Cortex of kidney (tissue), 1 donor: ENCODE results near the gene GPHN.
"Not testable (repeated sequence)": the region's sequence is repeated elsewhere in the genome, so short reads cannot be mapped to it uniquely, and the experiment has no call there.

ENCODE experiments used
- DNase-seq: peaks from one replicate; lab custom pipeline; 2025; lab: John Stamatoyannopoulos, UW

Gene GPHN

DNA sequence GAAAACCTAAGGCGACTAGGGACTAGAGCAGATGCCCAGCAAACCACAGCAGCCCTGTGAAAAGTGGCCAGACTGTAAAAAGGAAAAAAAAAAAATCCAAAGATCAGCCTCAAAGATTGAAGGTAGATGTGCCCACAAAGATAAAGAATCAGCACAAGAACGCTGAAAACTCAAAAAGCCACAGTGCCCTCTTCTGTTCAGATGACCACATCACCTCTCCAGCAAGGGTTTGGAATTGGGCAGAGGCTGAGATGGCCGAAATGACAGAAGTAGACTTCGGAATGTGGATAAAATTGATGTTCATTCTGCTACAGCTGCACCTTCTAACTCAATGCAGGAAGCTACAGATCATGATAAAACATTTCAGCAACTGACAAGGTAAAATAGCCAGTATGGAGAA, 154.4 kb downstream of the GPHN start:
- no peak for DNase-seq

DNA sequence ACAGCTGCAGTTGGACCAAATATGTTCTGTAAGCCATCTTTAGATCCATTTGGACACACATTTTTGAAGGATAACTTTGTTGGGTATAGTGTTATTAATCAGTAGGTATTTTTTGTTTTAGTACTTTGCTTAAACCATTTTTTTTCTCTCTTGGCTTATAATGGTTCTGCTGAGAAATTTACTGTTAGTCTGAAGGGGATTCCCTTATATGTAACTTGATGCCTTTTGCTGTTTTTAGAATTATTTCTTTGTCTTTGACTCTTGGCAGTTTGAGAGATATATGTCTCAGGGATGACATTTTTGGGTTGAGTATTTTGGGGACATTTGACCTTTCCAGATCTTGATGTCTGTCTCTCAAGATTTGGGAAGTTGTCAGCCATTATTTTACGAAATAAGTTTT, 169.8 kb downstream of the GPHN start:
- DNase-seq: no peak

DNA sequence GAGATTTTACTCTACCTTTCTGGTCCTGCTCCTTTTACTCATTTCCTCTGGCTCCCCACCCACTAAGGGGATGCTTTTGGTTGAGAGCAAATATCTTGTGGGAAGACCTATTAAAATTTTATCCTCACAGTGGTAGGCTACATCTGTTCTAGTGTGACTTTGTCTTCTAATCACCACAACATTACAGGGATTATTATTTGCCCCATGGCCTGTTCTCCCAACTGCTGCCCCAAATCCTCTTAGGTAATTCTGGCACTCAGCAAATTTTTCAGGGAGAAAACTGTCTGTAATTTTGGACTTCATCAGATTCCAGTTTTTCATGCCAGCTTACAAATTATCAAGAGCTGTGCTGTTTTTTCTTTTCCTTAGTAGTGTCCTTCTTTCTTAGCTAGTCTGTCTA, 172.3 kb downstream of the GPHN start:
- DNase-seq: no peak

- DNase-seq: no peak
Observed at GRCh38 chr14:66696326-66696725, 188.4 kb downstream of the GPHN start.

DNA sequence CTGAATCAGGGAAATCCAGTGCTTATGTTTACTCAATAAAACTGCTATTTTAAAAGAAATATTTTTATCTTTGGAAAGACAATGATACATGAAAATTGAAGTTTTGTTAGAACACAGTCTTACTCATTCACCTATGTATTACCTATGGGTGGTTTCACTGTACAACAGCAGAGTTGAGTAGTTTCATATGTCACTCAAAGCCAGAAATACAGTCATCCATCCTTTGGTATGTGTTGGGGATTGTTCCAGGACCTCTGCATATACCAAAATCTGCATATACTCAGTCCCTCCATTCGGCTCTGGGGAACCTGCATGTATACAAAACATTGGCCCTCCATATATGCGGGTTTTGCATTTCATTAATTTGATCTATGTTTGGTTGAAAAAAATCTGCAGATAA, 190.6 kb downstream of the GPHN start:
- DNase-seq: no peak

DNA sequence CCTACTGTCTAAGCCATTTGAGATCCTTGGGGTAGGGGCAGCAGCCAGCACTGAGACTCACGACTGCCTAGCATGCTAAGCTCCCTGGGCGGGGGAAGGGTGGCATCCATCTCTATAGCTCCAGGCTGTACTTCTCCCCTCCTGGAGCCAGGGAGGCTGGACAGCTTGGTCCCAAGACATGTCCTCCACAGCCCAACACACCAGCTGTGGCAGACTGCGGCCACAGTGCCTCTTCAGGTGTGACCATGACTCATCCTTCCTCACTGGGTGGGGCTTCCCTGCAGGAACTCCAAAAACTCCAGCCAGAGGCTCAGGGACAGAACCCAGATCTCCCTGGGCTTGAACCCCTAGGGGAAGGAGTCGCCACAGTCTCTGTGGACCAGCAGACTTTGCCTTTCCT, 193.9 kb downstream of the GPHN start:
- DNase-seq: no peak

DNA sequence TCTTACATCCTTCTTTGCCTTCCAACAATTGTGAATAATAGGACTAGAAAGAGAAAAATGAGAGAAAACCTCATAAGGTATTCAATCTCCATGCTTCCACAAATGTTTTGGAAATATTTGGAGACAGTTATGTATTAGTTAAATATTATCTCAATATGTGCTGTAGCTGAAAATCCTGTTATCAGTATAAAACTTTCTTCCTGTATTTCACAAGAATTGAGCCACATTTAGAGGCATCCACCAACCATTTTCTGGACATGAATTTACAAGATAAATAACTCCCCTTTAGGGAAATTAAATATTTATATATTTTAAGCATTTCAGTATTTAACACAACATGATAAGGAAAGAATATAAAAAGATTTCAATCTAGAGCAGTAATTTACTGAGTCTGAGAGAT, 200.3 kb downstream of the GPHN start:
- DNase-seq: no peak

- DNase-seq: no peak
Observed at GRCh38 chr14:66709291-66709690, 201.3 kb downstream of the GPHN start.

- not testable (repeated sequence) for DNase-seq
Observed at GRCh38 chr14:66714291-66714690, 206.3 kb downstream of the GPHN start.

GRCh38 chr14:66715313-66715712, 207.4 kb downstream of the GPHN start:
- not testable (repeated sequence) for DNase-seq

- no peak for DNase-seq
Observed at GRCh38 chr14:66716227-66716626, 208.3 kb downstream of the GPHN start.

DNA sequence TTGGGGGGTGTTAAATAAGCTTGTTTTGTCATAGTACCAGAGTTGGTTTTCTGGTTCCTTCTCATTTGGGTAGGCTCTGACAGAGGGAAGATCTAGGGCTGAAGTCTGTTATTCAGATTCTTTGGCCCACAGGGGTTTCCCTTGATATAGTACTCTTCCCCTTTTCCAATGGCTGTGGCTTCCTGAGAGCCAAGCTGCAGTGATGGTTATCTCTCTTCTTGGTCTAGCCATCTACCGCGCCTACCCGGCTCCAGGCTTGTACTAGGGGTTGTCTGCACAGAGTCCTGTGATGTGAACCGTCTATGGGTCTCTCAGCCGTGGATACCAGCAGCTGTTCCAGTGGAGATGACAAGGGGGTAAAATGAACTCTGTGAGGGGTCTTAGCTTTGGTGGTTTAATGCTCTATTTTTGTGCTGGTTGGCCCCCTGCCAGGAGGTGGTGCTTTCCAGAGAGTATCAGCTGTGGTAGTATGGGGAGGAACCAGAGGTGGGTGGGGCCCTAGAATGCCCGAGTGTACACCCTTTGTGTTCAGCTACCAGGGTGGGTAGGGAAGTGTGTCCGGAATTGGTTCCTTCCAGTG, 209.7 kb downstream of the GPHN start:
- DNase-seq: no peak

GRCh38 chr14:66724996-66725395, 217.0 kb downstream of the GPHN start:
- no peak for DNase-seq

- not testable (repeated sequence) for DNase-seq
Observed at GRCh38 chr14:66731298-66731697, 223.4 kb downstream of the GPHN start.

DNA sequence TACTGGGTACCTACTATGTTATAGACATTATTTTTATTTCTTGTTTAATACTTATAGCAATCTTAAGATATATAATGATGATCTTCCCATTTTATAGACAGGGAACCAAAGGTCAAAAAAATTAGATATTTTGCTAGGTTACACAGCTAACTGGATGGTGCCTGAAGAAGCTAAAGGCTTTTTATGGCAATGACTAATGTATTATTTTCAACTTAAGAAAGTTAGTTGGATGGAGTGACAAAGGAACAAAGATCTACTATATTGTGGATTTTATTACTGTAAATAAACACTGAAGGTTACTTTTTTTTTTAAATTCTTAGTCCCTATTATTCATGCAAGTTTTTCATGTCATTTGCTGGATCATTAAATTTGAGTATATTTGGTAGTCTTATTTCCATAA, 227.9 kb downstream of the GPHN start:
- no peak for DNase-seq

DNA sequence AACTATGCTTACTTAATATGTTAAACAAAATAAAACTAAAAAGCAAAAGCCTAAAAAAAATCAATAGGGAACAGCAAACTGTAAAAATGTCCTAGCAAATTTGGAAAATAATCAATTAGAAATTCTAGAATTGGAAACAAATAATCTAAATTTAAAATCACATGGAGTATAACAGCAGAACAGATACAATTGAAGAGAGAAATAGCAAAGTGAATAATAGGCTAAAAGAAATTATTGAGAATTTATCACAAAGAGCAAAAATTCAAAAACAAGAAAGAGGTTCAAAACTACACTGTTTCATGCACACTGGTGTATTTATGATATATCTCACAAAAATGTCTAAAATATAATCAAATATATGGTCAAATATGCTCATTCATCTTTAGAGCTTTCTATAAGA, 231.9 kb downstream of the GPHN start:
- no peak for DNase-seq

- DNase-seq: no peak
Observed at GRCh38 chr14:66745078-66745477, 237.1 kb downstream of the GPHN start.

DNA sequence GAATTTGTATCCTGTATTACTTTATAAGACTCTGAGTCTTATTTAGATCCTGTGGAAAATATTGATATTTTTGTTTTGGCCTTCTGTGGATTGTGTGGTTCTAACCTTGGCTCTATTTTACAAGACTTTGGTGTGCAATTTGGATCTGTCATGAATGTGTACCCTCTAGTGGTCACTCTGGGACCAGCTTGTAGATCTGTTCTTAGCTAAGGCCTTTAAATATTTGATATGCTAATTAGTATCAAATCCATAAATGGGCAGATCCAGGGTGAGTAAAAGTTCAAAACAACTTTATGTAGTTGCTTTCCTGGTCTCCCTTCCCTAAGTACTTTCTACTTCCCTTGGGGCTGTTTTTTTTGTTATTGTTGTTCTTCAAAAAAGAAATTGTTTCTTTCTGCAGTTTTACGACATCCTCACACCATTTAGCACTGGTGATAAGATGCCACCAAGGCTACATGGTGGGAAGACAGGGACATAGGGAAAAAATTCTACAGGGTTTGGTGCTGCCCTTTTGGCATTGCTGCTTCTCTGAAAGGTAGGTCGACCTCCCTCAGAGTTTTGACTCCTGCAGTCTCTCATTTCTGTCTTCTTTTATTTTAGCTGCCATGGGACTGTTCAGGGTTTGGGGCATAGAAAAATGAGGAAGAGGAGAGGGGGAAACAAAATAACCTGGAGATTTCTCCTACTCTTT, 238.5 kb downstream of the GPHN start:
- DNase-seq: no peak

DNA sequence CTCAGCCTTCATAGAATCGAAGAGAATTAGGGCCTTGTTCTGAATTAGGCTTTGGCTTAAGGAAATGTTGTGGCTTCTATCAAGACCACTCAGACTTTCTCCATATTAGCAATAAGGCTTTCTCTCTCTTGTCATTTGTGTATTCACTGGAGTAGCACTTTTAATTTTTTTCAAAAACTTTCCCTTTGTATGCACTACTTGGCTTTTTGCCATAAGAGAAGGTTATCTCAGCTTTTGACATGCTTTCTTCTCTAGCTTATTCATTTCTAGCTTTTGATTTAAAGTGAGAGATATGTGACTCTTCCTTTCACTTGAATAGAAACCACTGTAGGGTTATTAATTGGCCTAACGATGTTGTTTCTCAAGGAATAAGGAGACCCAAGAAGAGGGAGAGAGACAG, 244.2 kb downstream of the GPHN start:
- DNase-seq: no peak

DNA sequence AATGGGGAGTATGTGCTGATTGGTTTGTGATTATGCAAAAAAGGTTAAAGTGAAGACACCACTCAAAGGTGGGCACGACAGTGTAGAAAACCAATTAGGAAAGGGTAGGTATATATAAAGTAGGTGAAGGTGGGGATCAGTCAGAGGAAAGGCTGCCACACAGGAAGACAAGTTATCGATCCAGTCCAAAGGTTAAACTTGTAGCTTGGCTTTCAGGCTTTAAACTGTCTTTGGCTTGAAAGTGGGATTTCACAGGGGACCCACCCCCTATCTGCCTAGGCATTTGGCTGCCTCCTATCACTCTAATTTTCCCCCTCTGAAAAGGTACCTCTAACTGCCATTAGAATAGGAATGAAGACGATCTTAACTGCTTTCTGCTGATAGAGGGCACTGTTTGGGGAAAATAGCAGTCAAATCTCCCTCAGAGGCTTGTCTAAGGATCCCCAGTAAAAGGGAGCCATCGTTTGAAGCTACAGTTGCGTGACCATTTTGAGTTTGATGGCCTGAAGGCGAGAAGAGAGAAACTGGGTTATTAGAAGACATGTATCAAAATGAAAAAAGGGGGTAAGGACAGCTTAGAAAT, 250.2 kb downstream of the GPHN start:
- DNase-seq: no peak

GRCh38 chr14:66772146-66772545, 264.2 kb downstream of the GPHN start:
- no peak for DNase-seq

DNA sequence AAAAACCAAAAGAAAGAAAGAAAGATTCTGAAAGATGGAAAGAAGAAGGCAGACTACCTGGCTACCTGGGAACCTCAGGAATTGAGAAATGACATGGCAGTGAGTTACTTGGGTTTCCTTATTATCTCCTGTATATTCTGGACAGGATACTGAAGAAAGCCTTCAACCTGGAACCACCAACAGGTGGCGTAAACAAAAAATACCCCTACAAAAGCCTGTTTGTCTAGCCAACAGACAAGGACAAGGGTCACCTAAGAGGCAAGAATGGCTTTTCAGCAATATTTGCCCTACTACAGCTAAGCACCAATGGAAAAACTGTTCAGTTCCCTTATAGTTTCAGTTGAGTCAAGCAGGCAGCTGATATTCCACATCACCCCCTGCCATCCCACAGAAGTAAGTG, 274.9 kb downstream of the GPHN start:
- no peak for DNase-seq

DNA sequence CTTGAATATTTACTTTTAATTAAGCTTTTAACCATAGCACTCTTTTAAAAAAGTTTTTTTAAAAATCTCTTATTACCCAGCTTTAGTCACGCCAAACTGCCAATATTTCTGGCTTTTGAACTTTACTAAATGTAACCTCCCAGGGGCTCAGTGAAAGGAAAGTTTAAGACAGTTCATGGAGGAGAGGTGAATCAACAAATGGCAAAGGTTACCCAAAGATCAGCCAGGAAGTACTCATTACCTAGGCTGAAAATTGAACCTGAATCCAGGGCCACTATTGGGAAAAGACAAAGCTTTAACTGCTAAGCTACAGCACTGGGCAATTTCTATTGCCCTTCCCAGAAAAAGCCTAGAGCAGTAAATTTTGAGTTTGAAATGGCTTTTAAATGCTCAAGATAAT, 282.2 kb downstream of the GPHN start:
- no peak for DNase-seq

- DNase-seq: no peak
Observed at GRCh38 chr14:66802962-66803361, 295.0 kb downstream of the GPHN start.
